ENCODE results near the gene CASKIN2. TPM values are rescaled to one million over a fixed set of nuclear protein-coding genes. Genes with fewer than 3 reads are reported as not detected.

The CASKIN2 gene
- polyA plus RNA-seq, 3 donors: 0.33 TPM; not detected in 2

DNA sequence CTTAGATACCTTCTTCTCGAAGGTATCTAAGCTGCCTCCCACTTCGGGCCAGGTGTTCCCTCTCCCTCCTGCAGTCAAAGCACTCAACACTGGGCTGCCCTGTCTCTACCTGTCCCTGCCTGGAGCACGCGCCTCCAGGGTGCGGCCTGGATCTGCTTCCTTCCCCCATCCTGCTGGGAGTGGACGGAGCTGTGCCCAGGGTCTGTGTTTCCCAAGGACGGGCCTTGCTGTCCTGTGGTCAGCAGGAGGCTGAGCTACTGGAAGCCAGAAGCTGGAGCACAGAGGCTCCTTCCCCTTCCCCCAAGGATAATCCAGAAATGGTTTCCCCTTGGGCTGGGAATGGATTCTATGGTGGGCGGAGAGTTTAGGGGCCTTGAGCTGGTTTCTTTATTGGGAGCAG, 26.9 kb upstream of the CASKIN2 start:
- H3K36me3 Mint-ChIP-seq: no peaks in the 10 kb centered on the region
- TF ChIP-seq, protein P1, sequence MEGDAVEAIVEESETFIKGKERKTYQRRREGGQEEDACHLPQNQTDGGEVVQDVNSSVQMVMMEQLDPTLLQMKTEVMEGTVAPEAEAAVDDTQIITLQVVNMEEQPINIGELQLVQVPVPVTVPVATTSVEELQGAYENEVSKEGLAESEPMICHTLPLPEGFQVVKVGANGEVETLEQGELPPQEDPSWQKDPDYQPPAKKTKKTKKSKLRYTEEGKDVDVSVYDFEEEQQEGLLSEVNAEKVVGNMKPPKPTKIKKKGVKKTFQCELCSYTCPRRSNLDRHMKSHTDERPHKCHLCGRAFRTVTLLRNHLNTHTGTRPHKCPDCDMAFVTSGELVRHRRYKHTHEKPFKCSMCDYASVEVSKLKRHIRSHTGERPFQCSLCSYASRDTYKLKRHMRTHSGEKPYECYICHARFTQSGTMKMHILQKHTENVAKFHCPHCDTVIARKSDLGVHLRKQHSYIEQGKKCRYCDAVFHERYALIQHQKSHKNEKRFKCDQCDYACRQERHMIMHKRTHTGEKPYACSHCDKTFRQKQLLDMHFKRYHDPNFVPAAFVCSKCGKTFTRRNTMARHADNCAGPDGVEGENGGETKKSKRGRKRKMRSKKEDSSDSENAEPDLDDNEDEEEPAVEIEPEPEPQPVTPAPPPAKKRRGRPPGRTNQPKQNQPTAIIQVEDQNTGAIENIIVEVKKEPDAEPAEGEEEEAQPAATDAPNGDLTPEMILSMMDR (IDR thresholded peaks at IDR 0.05): no peak
- H3K9ac ChIP-seq (ENCODE audit: insufficient read depth, low read length, poor library complexity, severe bottlenecking): no peak overlapping the region
- H3K4me3 ChIP-seq (replicated peaks in 1 of 3; ENCODE audit: low read depth in 2 of 3, low read length in 3 of 3): no peak overlapping the region
- H3K9me3 Mint-ChIP-seq: peaks cover 0 to 2% (median 0%) of the 10 kb centered on the region in 7 donors
- H4K20me1 ChIP-seq (ENCODE audit: insufficient read depth, low read length): no peaks in the 10 kb centered on the region
- no peak for DNase-seq
- H3K4me2 ChIP-seq (replicated peaks; ENCODE audit: extremely low read depth, low read length, poor library complexity, severe bottlenecking): no peak overlapping the region
- peak overlapping the region in 2 of 7 donors; percentile 1 to 62 for H3K27ac Mint-ChIP-seq
- peaks cover 0 to 5% of the 10 kb centered on the region in 2 donors for H3K4me1 ChIP-seq (ENCODE audit: control insufficient read depth in 1 of 2, insufficient read depth in 2 of 2, low read length in 2 of 2)
- intact Hi-C loops (cut with micrococcal nuclease): no loop called here
- no peak overlapping the region for H2AFZ ChIP-seq (ENCODE audit: insufficient read depth, low read depth, low read length, poor library complexity, severe bottlenecking)
- no peak overlapping the region for H3K27ac ChIP-seq (ENCODE audit: low read depth in 1 of 2, low read length in 2 of 2)
- peaks cover 6% of the 10 kb centered on the region for H3K4me1 Mint-ChIP-seq
- H3K27me3 ChIP-seq (ENCODE audit: control insufficient read depth in 2 of 2, insufficient read depth in 2 of 2, low read length in 2 of 2): no peaks in the 10 kb centered on the region
- H3K27me3 Mint-ChIP-seq (ENCODE audit: low read depth in 3 of 3): peaks cover 0 to 7% (median 7%) of the 10 kb centered on the region in 3 donors
- 100% methylated on average over 7 of the region's 8 CpGs for WGBS (ENCODE audit: insufficient coverage)
- H3K4me3 Mint-ChIP-seq: no peak overlapping the region
- no peaks in the 10 kb centered on the region for H3K79me2 ChIP-seq (ENCODE audit: insufficient read depth, low read length)
- H3K9me3 ChIP-seq (replicated peaks in 1 of 2; ENCODE audit: control insufficient read depth in 1 of 2, insufficient read depth in 1 of 2, low read length in 2 of 2): no peaks in the 10 kb centered on the region
- no peaks in the 10 kb centered on the region for H3K36me3 ChIP-seq (replicated peaks in 1 of 2; ENCODE audit: control insufficient read depth in 1 of 2, insufficient read depth in 2 of 2, low read length in 2 of 2)

DNA sequence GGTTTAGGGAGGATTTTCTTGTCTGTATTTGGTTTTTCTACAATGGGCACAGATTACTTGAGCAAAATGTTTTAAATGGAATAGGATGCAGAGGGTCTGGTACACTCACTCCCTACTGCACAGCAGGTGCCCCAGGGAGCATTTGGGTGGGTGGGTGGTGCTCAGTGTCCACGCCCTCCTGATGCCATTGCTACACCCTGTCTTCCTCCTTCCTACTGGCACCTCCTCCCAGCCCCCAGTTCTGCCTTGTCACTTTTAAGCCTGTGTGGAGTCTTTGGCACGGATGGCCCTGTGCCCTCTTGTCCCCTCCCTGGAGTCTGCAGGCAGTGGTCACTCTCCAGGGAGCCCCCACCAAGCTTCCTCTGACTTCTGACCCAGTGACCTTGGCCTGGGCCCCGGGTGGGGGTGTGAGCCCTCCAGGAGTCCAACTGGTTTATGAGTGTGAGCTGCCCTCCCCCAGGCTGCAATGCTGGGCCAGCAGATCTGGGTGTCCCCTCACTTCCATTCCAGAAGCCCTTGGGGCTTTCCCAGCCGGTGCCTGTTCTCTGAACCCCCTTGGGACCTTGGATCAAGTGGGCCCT, 25.7 kb upstream of the CASKIN2 start:
- TF ChIP-seq, protein P1 (IDR thresholded peaks at IDR 0.05): no peak
- H3K9me3 Mint-ChIP-seq: peaks cover 0 to 2% (median 0%) of the 10 kb centered on the region in 7 donors
- H3K36me3 Mint-ChIP-seq: no peaks in the 10 kb centered on the region
- peaks cover 0 to 7% (median 4%) of the 10 kb centered on the region in 3 donors for H3K27me3 Mint-ChIP-seq (ENCODE audit: low read depth in 3 of 3)
- no peaks in the 10 kb centered on the region for H3K79me2 ChIP-seq (ENCODE audit: insufficient read depth, low read length)
- no peak overlapping the region for H3K27ac ChIP-seq (ENCODE audit: low read depth in 1 of 2, low read length in 2 of 2)
- no peaks in the 10 kb centered on the region for H3K9me3 ChIP-seq (replicated peaks in 1 of 2; ENCODE audit: control insufficient read depth in 1 of 2, insufficient read depth in 1 of 2, low read length in 2 of 2)
- H3K4me3 Mint-ChIP-seq: no peak overlapping the region
- no peaks in the 10 kb centered on the region for H3K27me3 ChIP-seq (ENCODE audit: control insufficient read depth in 2 of 2, insufficient read depth in 2 of 2, low read length in 2 of 2)
- H3K4me1 Mint-ChIP-seq: peaks cover 6% of the 10 kb centered on the region
- H3K27ac Mint-ChIP-seq: no peak overlapping the region
- H3K4me2 ChIP-seq (replicated peaks; ENCODE audit: extremely low read depth, low read length, poor library complexity, severe bottlenecking): no peak overlapping the region
- H3K36me3 ChIP-seq (replicated peaks in 1 of 2; ENCODE audit: control insufficient read depth in 1 of 2, insufficient read depth in 2 of 2, low read length in 2 of 2): no peaks in the 10 kb centered on the region
- no peak overlapping the region for H3K9ac ChIP-seq (ENCODE audit: insufficient read depth, low read length, poor library complexity, severe bottlenecking)
- intact Hi-C loops (cut with micrococcal nuclease): no loop called here
- H4K20me1 ChIP-seq (ENCODE audit: insufficient read depth, low read length): no peaks in the 10 kb centered on the region
- H3K4me1 ChIP-seq (ENCODE audit: control insufficient read depth in 1 of 2, insufficient read depth in 2 of 2, low read length in 2 of 2): peaks cover 0 to 5% of the 10 kb centered on the region in 2 donors
- H3K4me3 ChIP-seq (replicated peaks in 1 of 3; ENCODE audit: low read depth in 2 of 3, low read length in 3 of 3): no peak overlapping the region
- WGBS (ENCODE audit: insufficient coverage): 92% methylated on average over 2 of the region's 4 CpGs
- no peak for DNase-seq
- H2AFZ ChIP-seq (ENCODE audit: insufficient read depth, low read depth, low read length, poor library complexity, severe bottlenecking): no peak overlapping the region

All from CD14-positive monocyte (primary cell).